GM13976 (cell line): ENCODE measurements around the gene KRT1.

Experiments
- DNase-seq: peaks from one replicate; pipeline ENCODE4 v3.0.0; 2012; ENCODE audit warnings: low spot score
- in situ Hi-C: fragments of 300-500 bp; cut with MboI; formaldehyde crosslinking; loops from one replicate; pipeline ENCODE4 v1.12.0; 2022; ENCODE audit warnings: low sequenced_read_pairs, mixed read lengths, inconsistent platforms; ENCODE audit not compliant: unreplicated experiment
- TF ChIP-seq, protein P1 (sequence below): IDR thresholded peaks from 2 replicates; pipeline ENCODE4 v1.5.1; 2012; ENCODE audit warnings: borderline replicate concordance, mild to moderate bottlenecking; ENCODE audit not compliant: insufficient read depth; ENCODE audit errors: extremely low read depth, missing control alignments, control extremely low read depth

KRT1 gene

DNA sequence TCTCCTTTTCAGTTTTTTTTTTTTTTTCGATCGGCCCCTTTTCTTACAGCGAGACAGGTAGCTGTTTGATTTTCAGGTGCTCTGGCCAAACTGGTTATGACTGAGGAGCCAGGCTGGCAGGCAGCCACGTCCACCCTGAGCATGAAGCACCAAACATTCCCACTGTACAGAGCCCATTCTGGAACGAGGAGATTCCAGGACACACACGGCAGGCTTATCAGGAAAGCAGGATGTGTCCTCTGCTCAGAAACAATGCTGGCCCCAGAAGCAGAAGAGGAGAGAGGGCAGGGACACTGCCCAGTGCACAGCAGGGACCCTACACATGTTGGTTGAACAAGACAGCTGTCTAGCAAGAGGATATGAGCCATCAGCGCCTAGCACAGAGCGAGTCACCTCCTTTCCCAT is 24.5 kb downstream of the KRT1 start:
- in situ Hi-C loops, result no loop called here
- DNase-seq, result no peak
- TF ChIP-seq, protein P1, sequence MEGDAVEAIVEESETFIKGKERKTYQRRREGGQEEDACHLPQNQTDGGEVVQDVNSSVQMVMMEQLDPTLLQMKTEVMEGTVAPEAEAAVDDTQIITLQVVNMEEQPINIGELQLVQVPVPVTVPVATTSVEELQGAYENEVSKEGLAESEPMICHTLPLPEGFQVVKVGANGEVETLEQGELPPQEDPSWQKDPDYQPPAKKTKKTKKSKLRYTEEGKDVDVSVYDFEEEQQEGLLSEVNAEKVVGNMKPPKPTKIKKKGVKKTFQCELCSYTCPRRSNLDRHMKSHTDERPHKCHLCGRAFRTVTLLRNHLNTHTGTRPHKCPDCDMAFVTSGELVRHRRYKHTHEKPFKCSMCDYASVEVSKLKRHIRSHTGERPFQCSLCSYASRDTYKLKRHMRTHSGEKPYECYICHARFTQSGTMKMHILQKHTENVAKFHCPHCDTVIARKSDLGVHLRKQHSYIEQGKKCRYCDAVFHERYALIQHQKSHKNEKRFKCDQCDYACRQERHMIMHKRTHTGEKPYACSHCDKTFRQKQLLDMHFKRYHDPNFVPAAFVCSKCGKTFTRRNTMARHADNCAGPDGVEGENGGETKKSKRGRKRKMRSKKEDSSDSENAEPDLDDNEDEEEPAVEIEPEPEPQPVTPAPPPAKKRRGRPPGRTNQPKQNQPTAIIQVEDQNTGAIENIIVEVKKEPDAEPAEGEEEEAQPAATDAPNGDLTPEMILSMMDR, result no peak

DNA sequence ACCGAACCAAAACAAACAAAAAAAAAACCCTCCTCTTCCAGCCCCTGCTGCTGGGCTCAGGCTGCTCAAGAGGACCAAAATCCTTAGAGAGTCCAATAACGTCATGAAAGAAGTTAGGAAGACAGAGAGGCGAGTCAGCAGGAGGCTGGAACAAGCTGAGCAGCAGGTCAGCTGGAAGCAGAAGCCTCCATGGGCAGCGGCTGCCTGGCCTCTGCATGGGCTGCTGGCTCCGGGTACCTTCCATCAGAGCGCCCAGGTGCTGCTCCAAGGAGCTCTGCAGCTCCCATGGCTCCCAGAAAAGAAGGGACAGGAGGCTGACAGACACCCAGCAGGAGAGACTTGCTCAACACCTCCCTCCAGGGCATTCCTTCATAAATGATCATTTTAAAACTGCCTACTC is 25.0 kb downstream of the KRT1 start:
- TF ChIP-seq, protein P1, result no peak
- in situ Hi-C loops, result no loop called here
- no peak for DNase-seq

DNA sequence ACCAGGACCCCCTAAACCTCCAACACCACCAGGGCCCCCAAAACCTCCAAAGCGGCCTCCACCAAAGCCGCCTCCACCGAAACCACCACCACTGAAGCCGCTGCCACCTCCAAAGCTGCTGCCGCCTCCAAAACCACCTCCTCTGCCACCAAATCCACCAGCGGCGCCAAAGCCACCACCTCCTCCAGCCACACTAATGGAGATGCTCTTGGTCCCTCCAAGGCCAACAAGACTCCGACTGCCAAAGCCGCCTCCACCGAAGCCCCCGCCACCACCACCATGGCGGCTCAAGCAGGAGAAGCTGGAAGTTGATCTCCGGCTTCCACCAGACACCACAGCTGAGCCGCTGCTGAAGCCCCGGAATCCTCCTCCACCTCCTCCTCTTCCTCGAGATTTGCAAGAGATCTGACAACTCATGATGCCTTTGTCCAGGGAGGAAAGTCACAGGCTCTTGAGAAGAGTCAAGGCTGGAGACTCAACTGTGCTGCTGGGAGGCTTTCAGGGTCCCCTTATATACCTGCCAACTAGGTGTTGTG is 28.4 kb downstream of the KRT1 start, which contains the start of gene KRT2:
Gene KRT2 (minus strand): TSS at position 486 of the 536 bp plus-strand sequence. CDS start 69 bp downstream, at position 417.
- no peak for DNase-seq
- TF ChIP-seq, protein P1, result no peak
- in situ Hi-C loops, result no loop called here

DNA sequence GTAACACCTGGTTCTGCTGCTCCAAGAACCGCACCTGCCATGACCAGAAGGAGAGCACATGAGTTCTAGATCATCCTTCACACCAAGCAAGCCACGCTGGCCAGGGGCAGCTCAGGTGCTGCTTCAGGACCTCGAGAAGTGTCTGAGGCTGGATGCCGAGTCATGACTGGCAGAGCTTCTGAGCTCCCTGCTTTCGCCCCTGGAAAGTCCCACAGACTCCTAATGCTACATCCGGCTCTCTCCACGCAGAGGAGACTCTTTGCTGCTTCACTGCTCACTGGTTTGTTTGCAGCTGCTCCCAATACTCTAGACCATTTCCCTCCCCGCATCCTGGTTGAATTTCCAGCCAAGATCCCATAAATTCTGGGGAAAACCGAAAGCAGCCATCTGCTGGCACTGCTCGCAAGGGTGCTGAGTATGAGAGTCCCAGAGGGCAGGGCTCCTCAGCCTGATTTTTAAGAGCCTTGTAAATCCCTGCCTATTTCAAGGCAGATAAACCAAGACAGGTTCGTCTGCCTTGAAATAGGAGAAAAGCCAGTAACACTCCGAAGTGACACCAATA is 29.6 kb downstream of the KRT1 start:
- no peak for DNase-seq

DNA sequence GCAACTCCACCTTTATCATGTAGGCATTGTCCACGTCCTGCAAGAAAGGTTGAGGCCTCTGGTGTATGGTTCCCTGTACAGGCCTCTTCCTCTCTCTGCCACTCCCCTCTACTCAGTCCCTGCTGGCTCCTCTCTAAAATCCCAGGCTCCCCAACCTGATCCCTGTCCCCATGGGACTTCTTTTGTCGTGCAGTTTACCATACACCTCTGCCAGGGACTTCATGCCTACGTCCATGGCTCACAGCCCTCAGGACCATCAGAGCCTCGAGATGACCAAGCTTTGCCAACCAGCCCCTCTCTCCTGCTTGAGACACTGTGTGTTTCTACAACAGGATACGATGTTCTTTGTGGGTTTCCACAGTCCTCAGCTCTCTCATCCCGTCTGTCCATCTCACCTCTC is 31.1 kb downstream of the KRT1 start:
- DNase-seq, result no peak
- TF ChIP-seq, protein P1, result no peak
- in situ Hi-C loops, result no loop called here

More for the DNA sequence above, 29.6 kb downstream of the KRT1 start:
- TF ChIP-seq, protein P1, result no peak
- in situ Hi-C loops, result no loop called here

DNA sequence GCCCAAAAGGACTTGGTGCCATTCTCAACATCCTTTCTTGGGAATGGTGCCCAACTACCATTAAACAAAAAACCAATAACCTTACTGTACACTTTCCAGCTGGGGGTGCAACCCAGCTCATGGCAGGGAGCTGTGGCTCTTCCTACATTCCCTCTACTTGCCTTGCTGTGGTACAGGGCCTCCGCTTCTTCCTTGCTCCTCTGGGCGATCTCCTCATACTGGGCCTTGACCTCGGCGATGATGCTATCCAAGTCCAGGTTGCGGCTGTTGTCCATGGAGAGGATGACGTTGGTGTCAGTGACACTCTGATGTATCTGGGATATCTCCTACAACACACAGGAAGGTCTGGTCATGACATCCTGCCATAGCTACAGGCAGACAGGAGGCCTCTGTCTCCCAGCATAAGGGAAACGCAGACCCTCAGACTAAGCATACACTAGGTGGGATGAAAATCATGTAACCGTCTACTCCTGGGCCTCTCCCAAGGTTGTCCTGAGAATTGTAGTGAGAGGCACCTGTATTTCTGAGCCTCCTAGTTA is 32.1 kb downstream of the KRT1 start:
- TF ChIP-seq, protein P1, result no peak
- in situ Hi-C loops, result no loop called here

More for the DNA sequence above, 32.1 kb downstream of the KRT1 start:
- no peak for DNase-seq
